Stomach smooth muscle (tissue), 2 donors: ENCODE data around the gene FAM117A.

Source experiments
- H3K27ac ChIP-seq: one replicate; pipeline ENCODE4 v1.7.0; 2013; ENCODE audit warnings: mild to moderate bottlenecking, low read length, inconsistent platforms
- H3K27me3 ChIP-seq, 2 donors: one replicate each; pipeline ENCODE4 v1.7.0; 2013; ENCODE audit warnings: low read length in 2 of 2; ENCODE audit not compliant: insufficient read depth in 2 of 2, control insufficient read depth in 1 of 2
- H3K36me3 ChIP-seq, 2 donors: one replicate each; pipeline ENCODE4 v1.7.0; 2013; ENCODE audit warnings: low read length in 2 of 2; ENCODE audit not compliant: control insufficient read depth in 2 of 2, insufficient read depth in 2 of 2
- H3K4me1 ChIP-seq: one replicate; pipeline ENCODE4 v1.7.0; 2013; ENCODE audit warnings: low read length; ENCODE audit not compliant: control insufficient read depth, insufficient read depth
- H3K4me3 ChIP-seq, 2 donors: one replicate each; pipeline ENCODE4 v1.7.0; 2013; ENCODE audit warnings: low read length in 2 of 2
- H3K9ac ChIP-seq, 2 donors: one replicate each; pipeline ENCODE4 v1.7.0; 2013; ENCODE audit warnings: low read length in 2 of 2, mild to moderate bottlenecking in 1 of 2
- H3K9me3 ChIP-seq, 2 donors: one replicate each; pipeline ENCODE4 v1.7.0; 2013; ENCODE audit warnings: low read length in 2 of 2; ENCODE audit not compliant: control insufficient read depth in 2 of 2
- donor health status: healthy.
- donor health status: Pancreatic carcinoma.

FAM117A gene, protein sequence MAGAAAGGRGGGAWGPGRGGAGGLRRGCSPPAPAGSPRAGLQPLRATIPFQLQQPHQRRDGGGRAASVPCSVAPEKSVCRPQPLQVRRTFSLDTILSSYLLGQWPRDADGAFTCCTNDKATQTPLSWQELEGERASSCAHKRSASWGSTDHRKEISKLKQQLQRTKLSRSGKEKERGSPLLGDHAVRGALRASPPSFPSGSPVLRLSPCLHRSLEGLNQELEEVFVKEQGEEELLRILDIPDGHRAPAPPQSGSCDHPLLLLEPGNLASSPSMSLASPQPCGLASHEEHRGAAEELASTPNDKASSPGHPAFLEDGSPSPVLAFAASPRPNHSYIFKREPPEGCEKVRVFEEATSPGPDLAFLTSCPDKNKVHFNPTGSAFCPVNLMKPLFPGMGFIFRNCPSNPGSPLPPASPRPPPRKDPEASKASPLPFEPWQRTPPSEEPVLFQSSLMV

DNA sequence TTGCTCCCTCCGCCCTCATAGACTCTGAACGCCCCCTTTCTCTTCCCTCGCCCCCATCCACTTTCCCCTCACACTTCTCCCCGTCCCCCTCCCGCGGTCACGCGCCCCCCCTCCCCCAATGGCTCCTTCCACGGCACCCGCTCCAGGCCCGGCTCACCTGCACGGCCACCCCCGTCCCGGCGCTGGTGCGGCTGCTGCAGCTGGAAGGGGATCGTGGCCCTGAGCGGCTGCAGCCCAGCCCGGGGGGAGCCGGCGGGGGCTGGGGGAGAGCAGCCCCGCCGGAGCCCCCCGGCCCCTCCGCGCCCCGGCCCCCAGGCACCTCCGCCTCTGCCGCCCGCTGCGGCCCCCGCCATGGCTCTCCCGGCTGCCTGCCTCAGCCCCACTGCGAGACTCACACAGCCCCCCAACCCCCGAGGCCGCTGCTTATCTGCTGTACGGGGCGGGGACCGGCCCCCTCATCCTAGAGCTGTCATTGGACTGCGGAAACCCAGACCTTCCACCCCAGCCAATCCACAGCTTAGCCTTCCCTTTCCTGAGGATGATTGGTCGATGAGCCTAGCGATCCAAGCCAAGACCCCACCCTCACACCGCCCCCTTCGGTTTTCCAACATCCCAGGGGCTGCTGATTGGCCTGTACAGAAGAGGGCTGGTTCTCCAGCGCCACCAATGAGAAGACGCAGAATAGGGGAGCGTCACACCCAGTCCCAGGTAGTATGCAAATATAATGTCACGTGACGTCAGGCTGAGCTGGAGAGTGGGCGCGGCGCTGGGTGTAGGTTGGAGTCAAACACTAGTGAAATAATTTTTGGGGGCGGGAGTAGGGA, at the start of gene FAM117A:
TSS of gene FAM117A (minus strand) at position 397 of the 824 bp plus-strand sequence. CDS start at position 353, 44 bp downstream.
- H3K27ac ChIP-seq, result peak within 1 kb of the TSS; percentile 50
- peak within 1 kb of the TSS; percentile 80 to 91 for H3K4me3 ChIP-seq
- H3K9me3 ChIP-seq, result no peaks in the 10 kb centered on the region
- H3K36me3 ChIP-seq, result no peaks in the 10 kb centered on the region
- H3K9ac ChIP-seq, result peak within 1 kb of the TSS; percentile 50 to 55
- H3K4me1 ChIP-seq, result peaks cover 33% of the 10 kb centered on the region
- no peaks in the 10 kb centered on the region for H3K27me3 ChIP-seq

DNA sequence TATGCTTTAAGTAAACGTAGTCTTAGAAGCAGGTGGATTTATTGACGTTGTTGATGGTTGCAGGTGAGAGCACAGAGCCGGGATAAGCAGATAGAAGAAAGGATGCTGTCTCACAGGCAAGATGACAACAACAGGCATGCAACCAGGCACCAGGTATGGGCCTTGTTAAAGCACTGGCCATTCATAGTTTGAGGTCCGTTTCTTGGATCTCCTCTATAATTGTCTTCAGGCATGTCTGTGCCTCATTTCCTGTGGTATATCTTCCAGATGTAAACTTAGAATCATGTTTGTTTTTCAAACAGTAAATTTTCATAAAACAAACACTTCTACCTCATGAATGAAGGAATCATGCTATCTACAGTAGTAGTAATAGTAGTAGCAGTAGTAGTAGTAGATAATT, 45.1 kb upstream of the FAM117A start:
- H3K9ac ChIP-seq, result no peak overlapping the region
- H3K27ac ChIP-seq, result no peak overlapping the region
- peaks cover 38% of the 10 kb centered on the region in 2 donors for H3K36me3 ChIP-seq
- H3K4me1 ChIP-seq, result peaks cover 1% of the 10 kb centered on the region
- H3K9me3 ChIP-seq, result no peaks in the 10 kb centered on the region
- no peak overlapping the region for H3K4me3 ChIP-seq
- H3K27me3 ChIP-seq, result no peaks in the 10 kb centered on the region

DNA sequence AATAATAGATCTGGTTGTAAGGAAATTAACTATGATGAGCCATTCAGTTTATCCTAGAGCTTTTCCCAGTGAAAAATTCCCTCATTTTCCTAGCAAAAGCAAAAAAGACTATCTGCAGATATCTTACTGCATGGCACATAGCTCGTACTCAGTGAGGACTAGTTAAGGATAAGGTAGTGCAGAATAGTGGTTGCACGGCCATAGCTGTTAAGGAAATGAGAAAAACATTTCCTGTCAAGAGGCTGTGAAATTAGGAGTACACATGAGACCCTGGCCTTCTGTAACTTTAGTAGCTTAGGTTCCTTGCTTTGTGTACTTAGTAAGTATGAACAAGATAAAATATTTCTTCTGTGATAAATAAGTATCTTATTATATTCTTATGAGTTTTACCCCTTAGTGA, 34.8 kb upstream of the FAM117A start:
- H3K27me3 ChIP-seq, result no peaks in the 10 kb centered on the region
- H3K27ac ChIP-seq, result no peak overlapping the region
- H3K4me1 ChIP-seq, result no peaks in the 10 kb centered on the region
- no peaks in the 10 kb centered on the region for H3K9me3 ChIP-seq
- no peak overlapping the region for H3K4me3 ChIP-seq
- peaks cover 34 to 41% of the 10 kb centered on the region in 2 donors for H3K36me3 ChIP-seq
- peak overlapping the region in 1 of 2 donors; percentile 9 for H3K9ac ChIP-seq

DNA sequence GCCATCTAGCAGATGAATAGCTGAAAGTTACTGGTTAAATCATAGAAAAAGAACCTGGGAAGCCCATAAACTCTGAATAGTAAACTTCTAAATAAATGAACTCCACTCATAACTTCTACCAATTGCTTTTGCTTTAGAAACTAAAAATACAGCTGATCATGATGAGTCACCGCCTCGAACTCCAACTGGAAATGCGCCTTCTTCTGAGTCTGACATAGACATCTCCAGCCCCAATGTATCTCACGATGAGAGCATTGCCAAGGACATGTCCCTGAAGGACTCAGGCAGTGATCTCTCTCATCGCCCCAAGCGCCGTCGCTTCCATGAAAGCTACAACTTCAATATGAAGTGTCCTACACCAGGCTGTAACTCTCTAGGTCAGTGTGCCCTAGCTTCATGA, 34.3 kb upstream of the FAM117A start:
- H3K27ac ChIP-seq, result no peak overlapping the region
- H3K4me1 ChIP-seq, result peaks cover 3% of the 10 kb centered on the region

DNA sequence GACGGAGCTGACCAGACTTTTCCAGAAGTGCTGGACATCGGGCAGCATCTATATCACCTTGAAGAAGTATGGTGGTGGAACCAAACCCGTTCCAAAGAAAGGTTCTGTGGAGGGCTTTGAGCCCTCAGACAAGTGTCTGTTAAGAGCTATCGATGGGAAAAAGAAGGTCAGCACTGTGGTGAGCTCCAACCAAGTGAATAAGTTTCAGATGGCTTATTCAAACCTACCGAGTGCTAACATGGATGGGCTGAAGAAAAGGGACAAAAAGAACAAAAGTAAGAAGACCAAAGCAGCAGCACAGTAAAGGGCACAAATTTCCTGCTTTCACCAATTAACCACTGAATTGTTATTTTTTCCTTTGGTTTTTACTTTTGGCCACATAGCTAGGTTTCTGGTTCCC, 31.4 kb upstream of the FAM117A start:
- Histone ChIP-seq H3K9me3 (no peaks in the 10 kb centered on the region), H3K27ac (no peak overlapping the region), H3K4me1 (peaks cover 12% of the 10 kb centered on the region), H3K27me3 (no peaks in the 10 kb centered on the region), H3K36me3 (peaks cover 46 to 47% of the 10 kb centered on the region in 2 donors), H3K9ac (no peak overlapping the region), H3K4me3 (no peak overlapping the region)

More for the DNA sequence above, 34.3 kb upstream of the FAM117A start:
- H3K9me3 ChIP-seq, result no peaks in the 10 kb centered on the region
- H3K9ac ChIP-seq, result peak overlapping the region in 1 of 2 donors; percentile 9
- peaks cover 37 to 42% of the 10 kb centered on the region in 2 donors for H3K36me3 ChIP-seq
- H3K27me3 ChIP-seq, result no peaks in the 10 kb centered on the region
- no peak overlapping the region for H3K4me3 ChIP-seq

DNA sequence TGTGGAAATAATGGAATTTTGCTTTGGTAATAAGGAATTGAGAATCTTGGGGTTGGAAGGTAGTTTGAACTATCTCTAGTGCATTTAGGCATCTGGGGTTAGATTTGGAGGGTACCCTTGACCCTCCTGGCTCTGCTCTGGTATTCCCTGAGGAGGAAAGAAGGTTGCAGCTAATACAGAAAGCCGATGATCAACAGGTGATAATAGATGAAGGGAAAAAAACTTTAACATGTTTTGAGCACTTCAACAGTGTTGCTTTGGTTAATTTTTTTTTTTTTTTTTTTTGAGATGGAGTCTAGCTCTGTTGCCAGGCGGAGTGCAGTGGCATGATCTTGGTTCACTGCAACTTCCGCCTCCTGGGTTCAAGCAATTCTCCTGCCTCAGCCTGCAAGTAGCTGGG, 29.4 kb upstream of the FAM117A start:
- Histone ChIP-seq H3K36me3 (peaks cover 35 to 38% of the 10 kb centered on the region in 2 donors), H3K9me3 (no peaks in the 10 kb centered on the region), H3K4me1 (peaks cover 22% of the 10 kb centered on the region)

DNA sequence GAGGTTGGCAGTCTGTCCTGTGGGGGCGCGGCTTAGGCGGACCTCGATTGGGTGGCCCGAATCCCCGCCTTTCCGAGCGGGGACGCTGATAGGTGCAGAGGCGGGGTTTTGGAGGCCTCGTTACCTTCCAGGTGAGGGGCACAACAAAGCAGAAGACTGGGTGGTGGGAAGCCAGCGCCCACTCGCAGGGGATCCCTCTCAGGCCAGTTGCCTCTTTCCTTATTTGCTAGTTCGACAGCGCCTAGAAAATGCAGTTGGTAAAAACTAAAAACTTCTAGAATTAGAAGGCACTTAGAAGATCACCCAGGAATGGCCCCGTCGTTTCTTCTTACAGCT, 25.3 kb upstream of the FAM117A start:
- Histone ChIP-seq H3K9ac (no peak overlapping the region), H3K27ac (peak overlapping the region; percentile 99), H3K36me3 (peaks cover 16 to 19% of the 10 kb centered on the region in 2 donors), H3K9me3 (no peaks in the 10 kb centered on the region), H3K4me3 (peak overlapping the region; percentile 78 to 99), H3K27me3 (no peaks in the 10 kb centered on the region), H3K4me1 (peaks cover 38% of the 10 kb centered on the region)

More for the DNA sequence above, 29.4 kb upstream of the FAM117A start:
- Histone ChIP-seq H3K27me3 (no peaks in the 10 kb centered on the region), H3K27ac (no peak overlapping the region), H3K9ac (no peak overlapping the region), H3K4me3 (no peak overlapping the region)

DNA sequence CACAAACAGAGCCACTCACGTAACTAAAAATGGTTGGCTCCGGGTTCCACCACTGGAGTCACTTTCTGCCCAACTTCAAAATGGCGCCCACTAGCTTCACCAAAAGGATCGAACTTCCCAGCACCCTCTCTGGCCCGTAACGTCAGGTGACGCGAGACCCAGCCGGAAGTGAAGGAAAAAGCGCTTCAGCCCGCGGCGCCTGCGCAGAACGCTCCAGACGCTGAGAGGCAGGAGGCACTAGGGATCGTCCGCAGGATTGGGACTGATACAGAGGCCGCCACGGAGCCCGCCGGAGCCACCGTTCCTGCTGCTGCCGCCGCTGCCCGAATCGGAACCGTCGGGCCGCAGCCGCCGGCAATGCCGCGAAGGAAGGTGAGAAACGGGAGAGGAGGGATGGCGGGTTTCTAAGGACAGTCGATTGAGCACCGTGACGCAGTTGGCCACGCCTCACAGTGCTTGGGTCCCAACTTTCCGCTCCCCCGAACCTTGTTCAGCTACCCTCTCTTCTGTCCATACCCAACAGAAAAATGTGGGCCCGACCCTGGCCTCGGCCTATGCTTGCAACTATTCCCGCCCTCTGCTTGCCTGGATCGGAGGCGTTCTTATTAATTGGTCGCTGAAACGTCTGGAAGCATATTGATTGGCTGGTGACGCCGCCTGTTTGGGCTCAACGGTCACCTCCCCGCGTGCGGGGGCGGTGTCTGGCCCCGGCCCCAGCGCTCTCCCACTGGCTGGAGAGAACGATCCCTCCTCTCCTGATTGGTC, 24.7 kb upstream of the FAM117A start, which contains the start of gene KAT7:
TSS of gene KAT7 (plus strand) at position 204 of the 765 bp plus-strand sequence. CDS start at position 358, 154 bp downstream.
- peaks cover 43% of the 10 kb centered on the region for H3K4me1 ChIP-seq
- H3K4me3 ChIP-seq, result peak within 1 kb of the TSS; percentile 98 to 99
- H3K36me3 ChIP-seq, result peaks cover 10 to 16% of the 10 kb centered on the region in 2 donors
- peak within 1 kb of the TSS; percentile 99 to 100 for H3K9ac ChIP-seq
- peak within 1 kb of the TSS; percentile 99 for H3K27ac ChIP-seq
- H3K9me3 ChIP-seq, result no peaks in the 10 kb centered on the region
- H3K27me3 ChIP-seq, result no peaks in the 10 kb centered on the region

DNA sequence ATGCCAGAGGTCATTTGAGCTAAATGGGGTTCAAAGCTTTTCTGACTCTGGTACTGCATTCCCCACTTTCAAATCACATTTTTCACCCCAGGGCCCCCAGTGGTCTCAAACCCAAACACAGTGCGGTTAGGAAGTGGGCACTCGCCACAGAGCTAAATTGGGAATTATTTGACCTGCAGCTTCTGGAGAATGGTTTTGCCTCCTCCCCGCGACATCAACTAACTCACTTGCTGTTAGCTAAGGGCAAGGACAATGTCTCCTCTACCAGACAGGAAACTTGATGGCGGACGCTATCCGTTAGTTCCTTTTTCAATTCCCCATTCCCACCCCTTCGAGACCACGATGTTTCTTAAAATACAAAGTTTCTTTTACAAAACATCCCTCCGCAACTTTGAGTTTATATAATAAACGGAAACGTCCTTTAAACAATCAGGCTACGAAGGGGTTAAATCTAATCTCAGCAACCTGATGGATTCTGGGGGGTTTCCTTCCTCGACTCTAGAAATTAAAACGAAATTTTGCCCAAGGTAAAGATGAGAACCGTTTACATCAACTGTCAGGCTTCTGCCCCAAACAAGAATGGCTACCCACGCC, 24.1 kb upstream of the FAM117A start:
- H3K4me1 ChIP-seq, result peaks cover 43% of the 10 kb centered on the region
- H3K9ac ChIP-seq, result peak overlapping the region; percentile 99 to 100
- peak overlapping the region; percentile 98 to 99 for H3K4me3 ChIP-seq
- H3K27me3 ChIP-seq, result no peaks in the 10 kb centered on the region
- no peaks in the 10 kb centered on the region for H3K9me3 ChIP-seq
- peak overlapping the region; percentile 99 for H3K27ac ChIP-seq
- H3K36me3 ChIP-seq, result peaks cover 10 to 13% of the 10 kb centered on the region in 2 donors

DNA sequence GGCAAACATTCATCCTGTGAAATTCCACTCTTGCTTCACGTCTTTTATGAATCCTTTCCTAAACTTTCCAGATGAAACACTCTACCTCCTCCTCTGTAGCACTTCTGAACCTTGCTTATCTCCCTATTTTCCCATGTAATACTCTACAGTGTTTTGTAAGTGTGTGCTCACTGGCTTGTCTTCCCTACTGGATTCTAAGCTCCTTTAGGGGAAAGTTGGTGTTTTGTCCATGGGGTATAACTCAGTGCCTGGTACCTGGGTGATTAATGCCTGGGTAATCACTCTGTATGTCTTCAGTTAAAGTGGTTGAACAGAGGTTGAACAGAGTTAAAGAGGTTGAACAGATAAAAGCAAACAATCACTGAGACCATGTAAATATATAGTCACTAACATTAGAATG, 20.7 kb upstream of the FAM117A start:
- H3K9ac ChIP-seq, result no peak overlapping the region
- no peaks in the 10 kb centered on the region for H3K9me3 ChIP-seq
- H3K27me3 ChIP-seq, result no peaks in the 10 kb centered on the region
- peaks cover 43% of the 10 kb centered on the region for H3K4me1 ChIP-seq
- H3K36me3 ChIP-seq, result no peaks in the 10 kb centered on the region
- peak overlapping the region; percentile 88 for H3K27ac ChIP-seq
- no peak overlapping the region for H3K4me3 ChIP-seq
